HG03175 (cell line): ENCODE measurements around the gene FHIT.
"Not testable (repeated sequence)": the region's sequence is repeated elsewhere in the genome, so short reads cannot be mapped to it uniquely, and the experiment has no call there.

Experiments
- ATAC-seq: cut with Tn5 transposase; IDR thresholded peaks from one replicate; pipeline ENCODE4 v1.9.1; 2021; ENCODE audit warnings: mild to moderate bottlenecking, moderate library complexity; ENCODE audit not compliant: unreplicated experiment

The FHIT gene

GRCh38 chr3:59831394-59831793 is 1419.9 kb downstream of the FHIT start:
- ATAC-seq, result no peak

- ATAC-seq, result no peak
Observed at GRCh38 chr3:59829527-59829926, 1421.7 kb downstream of the FHIT start.

GRCh38 chr3:59824876-59825275 is 1426.4 kb downstream of the FHIT start:
- ATAC-seq, result no peak

DNA sequence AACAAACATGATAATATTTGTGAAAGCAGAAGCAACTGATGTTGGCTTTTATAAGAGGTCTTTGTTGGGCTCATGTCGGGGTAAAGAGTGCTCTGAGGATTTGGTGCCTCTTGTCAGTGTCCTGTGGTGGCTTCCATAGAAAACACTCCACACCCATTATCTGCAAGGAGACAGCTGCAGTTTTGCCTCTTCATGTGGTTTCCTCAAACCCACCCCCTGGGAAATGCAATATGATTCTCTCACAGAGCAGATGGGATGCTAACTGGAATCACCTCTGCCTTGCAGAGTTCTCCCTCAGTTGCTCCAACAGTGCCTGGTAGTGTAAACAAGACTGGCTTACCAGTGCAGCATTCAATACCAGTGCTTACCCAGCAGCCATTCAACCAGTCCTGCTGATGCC is 1430.0 kb downstream of the FHIT start:
- ATAC-seq, result no peak

- no peak for ATAC-seq
Observed at GRCh38 chr3:59820352-59820934, 1430.8 kb downstream of the FHIT start.

GRCh38 chr3:59818919-59819300 is 1432.3 kb downstream of the FHIT start:
- no peak for ATAC-seq

- ATAC-seq, result no peak
Observed at GRCh38 chr3:59818033-59818918, 1433.0 kb downstream of the FHIT start.

- no peak for ATAC-seq
Observed at GRCh38 chr3:59817511-59817910, 1433.7 kb downstream of the FHIT start.

- no peak for ATAC-seq
Observed at GRCh38 chr3:59816312-59816711, 1434.9 kb downstream of the FHIT start.

- no peak for ATAC-seq
Observed at GRCh38 chr3:59813148-59813538, 1438.1 kb downstream of the FHIT start.

GRCh38 chr3:59812237-59813147 is 1438.8 kb downstream of the FHIT start:
- no peak for ATAC-seq

- no peak for ATAC-seq
Observed at GRCh38 chr3:59811160-59811559, 1440.1 kb downstream of the FHIT start.

GRCh38 chr3:59810606-59811005 is 1440.6 kb downstream of the FHIT start:
- no peak for ATAC-seq

GRCh38 chr3:59809710-59810444 is 1441.4 kb downstream of the FHIT start:
- no peak for ATAC-seq

- ATAC-seq, result no peak
Observed at GRCh38 chr3:59809016-59809415, 1442.2 kb downstream of the FHIT start.

DNA sequence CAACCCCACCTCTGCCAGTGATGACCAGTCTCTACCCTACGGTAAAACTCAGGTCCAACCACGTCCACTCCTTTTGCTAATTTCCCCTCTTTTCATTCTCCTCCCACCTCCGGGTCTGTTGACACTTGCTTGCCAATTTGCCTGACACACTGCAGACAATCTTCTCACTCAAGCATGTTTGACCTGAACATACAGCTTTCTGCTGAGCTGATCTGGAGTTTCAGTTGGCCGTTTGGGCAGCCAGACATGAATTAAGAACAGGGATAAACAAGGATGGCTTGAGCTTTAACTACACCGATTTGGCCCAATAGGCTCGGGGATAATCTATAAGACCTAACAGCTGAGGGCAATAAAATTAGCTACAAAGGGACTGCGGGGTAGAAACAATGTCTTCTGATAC is 1442.8 kb downstream of the FHIT start:
- ATAC-seq, result no peak

DNA sequence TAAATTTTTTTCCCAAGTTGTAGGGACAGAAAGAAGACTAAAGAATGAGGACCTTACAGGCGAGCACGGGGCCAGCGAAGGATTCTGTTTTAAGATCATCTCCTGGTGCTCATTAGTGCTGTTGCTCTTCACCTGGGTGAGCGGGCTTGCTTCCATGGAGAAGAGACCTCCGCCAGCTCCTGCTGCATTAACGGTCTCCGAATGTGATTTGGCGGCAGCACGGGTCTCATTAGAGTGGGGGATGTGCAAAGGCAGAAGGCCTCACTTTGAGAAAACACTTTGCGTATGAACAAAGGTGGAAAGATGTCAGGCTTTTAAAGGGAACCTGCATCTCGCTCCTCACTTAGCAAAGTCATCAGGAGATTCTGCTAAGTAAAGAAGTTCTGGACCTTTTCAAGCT is 1448.0 kb downstream of the FHIT start:
- no peak for ATAC-seq

DNA sequence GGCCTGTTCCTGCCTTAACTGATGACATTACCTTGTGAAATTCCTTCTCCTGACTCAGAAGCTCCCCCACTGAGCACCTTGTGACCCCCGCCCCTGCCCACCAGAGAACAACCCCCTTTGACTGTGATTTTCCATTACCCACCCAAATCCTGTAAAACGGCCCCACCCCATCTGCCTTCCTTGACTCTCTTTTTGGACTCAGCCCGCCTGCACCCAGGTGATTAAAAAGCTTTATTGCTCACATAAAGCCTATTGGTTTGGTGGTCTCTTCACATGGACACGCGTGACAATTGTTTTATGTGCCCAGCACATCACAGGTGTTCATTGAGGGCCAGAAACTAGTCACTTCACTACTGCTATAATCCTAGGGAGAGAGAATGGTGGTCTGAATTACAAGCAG is 1448.8 kb downstream of the FHIT start:
- ATAC-seq, result not testable (repeated sequence)

DNA sequence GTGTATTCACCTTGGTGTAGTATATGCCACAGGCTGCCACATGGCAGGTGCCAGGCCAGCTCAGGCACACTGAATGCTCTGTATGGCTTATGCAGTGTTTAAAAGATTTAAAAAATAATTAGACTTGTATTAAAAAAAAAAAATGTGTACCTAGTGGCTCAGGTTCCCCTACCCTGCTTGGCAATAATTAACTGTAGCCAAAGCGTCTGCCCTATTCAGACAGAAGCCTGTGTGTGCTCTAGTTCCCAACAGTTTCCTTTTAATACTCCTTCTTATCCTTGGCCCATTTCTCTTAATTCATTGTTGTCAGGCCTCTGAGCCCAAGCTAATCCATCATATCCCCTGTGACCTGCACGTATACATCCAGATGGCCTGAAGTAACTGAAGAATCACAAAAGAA is 1449.2 kb downstream of the FHIT start:
- ATAC-seq, result no peak

DNA sequence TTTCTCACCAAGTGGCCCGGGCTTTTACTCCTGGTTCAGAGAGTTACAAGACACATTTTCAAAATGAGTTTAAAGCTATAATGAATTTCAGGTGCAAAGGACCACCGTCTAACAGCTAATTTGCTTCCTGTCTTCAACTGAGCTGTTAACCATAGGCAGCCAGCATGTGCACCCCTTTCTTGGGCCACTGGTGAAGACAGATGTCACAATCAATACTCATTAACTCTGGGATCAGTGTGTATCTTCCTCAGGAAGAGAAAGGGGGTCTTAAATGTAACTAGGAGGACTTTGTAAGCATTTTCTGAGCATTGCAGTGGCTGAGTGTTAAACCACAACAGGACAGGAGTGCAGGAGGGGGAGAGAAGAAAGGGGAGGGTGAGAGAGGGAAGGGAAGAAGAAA is 1450.8 kb downstream of the FHIT start:
- ATAC-seq, result no peak
